ENCODE data around the gene LUM. TPM values are rescaled to one million over a fixed set of nuclear protein-coding genes. Genes with fewer than 3 reads are reported as not detected.

LUM gene
- total RNA-seq, 2 donors from 2014 or later = 0.31 TPM; not detected in 1

DNA sequence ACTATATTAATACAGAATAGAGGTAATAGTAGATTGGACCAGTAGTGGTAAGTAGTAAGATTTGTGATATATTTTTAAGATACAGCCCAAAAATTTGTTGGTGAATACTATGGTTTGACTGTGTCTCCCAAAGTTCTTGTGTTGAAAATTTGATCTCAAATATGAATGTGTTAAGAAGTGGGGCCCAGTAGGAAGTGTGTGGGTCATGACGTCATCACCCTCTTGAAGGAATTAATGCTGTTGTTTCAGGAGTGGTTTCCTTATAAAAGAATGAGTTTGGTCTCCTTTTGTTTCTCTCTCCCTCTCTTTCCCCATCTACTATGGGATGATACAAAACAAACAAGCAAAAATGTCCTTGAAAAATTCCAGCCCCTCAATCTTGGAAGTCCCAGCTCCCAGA, 16.3 kb downstream of the LUM start:
- WGBS, 2 experiments (ENCODE audit: insufficient coverage in 1 of 2, insufficient read length in 1 of 2) = 100% methylated on average over 1 of the region's 1 CpG; no CpG with 5 or more reads in 1 of the 2 experiments
- Mint-ChIP-seq H3K27ac (no peak overlapping the region), H3K27me3 (ENCODE audit: insufficient read depth) (no peaks in the 10 kb centered on the region), H3K36me3 (ENCODE audit: low read depth) (no peaks in the 10 kb centered on the region), H3K4me1 (no peaks in the 10 kb centered on the region), H3K4me3 (no peak overlapping the region), H3K9me3 (peaks cover 15% of the 10 kb centered on the region)
- no peak for DNase-seq
- H3K9me3 ChIP-seq (ENCODE audit: control insufficient read depth, low read length) = peaks cover 14% of the 10 kb centered on the region
- H3K4me1 ChIP-seq (ENCODE audit: control insufficient read depth, insufficient read depth, low read length) = no peaks in the 10 kb centered on the region
- H3K4me3 ChIP-seq (ENCODE audit: low read length) = no peak overlapping the region
- no peak overlapping the region for H3K9ac ChIP-seq (ENCODE audit: extremely low read depth, low read length, poor library complexity, severe bottlenecking)
- no peaks in the 10 kb centered on the region for H3K27me3 ChIP-seq (ENCODE audit: control insufficient read depth, insufficient read depth, low read length, poor library complexity, severe bottlenecking)
- no peak overlapping the region for H3K27ac ChIP-seq (ENCODE audit: low read depth, low read length)
- TF ChIP-seq, protein P1, sequence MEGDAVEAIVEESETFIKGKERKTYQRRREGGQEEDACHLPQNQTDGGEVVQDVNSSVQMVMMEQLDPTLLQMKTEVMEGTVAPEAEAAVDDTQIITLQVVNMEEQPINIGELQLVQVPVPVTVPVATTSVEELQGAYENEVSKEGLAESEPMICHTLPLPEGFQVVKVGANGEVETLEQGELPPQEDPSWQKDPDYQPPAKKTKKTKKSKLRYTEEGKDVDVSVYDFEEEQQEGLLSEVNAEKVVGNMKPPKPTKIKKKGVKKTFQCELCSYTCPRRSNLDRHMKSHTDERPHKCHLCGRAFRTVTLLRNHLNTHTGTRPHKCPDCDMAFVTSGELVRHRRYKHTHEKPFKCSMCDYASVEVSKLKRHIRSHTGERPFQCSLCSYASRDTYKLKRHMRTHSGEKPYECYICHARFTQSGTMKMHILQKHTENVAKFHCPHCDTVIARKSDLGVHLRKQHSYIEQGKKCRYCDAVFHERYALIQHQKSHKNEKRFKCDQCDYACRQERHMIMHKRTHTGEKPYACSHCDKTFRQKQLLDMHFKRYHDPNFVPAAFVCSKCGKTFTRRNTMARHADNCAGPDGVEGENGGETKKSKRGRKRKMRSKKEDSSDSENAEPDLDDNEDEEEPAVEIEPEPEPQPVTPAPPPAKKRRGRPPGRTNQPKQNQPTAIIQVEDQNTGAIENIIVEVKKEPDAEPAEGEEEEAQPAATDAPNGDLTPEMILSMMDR (conservative IDR thresholded peaks at IDR 0.05) = no peak
- no peaks in the 10 kb centered on the region for H3K36me3 ChIP-seq (ENCODE audit: control insufficient read depth, insufficient read depth, low read length)

DNA sequence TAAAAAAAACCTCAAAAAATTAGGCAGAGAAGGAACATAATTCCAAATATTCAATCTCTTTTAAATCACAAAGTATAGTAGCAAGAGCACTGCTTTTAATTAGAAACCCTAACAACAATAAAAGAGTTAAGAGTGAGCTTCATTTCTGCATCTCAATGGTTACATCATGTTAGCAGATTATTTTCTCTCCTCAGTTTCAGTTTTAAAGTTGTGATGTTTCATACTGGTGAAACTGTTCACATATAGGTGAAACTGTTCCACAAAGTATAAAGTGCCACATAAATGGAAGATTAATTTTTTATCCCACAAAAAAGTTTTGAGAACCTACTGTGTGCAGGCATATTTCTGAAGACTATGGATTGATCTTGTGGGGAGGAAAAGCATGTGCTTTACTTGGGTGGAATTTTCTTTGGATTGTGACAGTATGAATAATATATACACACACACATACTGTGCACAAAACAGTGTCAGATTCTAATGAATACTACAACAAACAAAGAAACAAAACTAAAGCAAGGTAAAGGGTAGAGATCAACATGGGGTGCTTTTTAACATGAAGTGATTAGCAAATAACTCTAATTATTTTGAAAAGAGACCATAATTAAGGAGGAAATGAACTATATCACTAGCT, 17.1 kb downstream of the LUM start:
- Mint-ChIP-seq H3K9me3 (peaks cover 23% of the 10 kb centered on the region), H3K36me3 (ENCODE audit: low read depth) (peaks cover 2% of the 10 kb centered on the region)
- H3K27ac ChIP-seq (ENCODE audit: low read depth, low read length) = no peak overlapping the region

DNA sequence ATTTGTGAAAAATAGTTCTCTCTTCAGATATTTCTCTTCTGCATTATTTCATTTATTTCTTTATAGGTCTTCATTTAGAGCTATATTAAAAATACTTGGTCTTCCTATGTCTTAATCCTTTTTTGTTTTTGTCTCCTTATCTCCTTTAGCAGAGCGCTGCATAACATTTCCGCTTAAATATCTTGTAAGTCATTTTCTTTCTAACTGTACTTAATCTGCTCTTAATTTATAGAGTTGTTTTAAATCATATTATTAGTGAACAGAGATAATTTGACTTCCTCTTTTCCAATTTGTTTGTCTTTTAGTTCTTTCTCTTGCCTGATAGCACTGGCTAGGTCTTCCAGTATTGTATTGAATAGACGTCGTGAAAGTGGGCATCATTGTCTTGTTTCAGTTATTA, 18.0 kb downstream of the LUM start:
- Histone ChIP-seq H3K27me3 (ENCODE audit: control insufficient read depth, insufficient read depth, low read length, poor library complexity, severe bottlenecking) (no peaks in the 10 kb centered on the region), H3K27ac (ENCODE audit: low read depth, low read length) (no peak overlapping the region), H3K36me3 (ENCODE audit: control insufficient read depth, insufficient read depth, low read length) (no peaks in the 10 kb centered on the region), H3K4me3 (ENCODE audit: low read length) (no peak overlapping the region), H3K9me3 (ENCODE audit: control insufficient read depth, low read length) (peaks cover 30% of the 10 kb centered on the region), H3K9ac (ENCODE audit: extremely low read depth, low read length, poor library complexity, severe bottlenecking) (no peak overlapping the region), H3K4me1 (ENCODE audit: control insufficient read depth, insufficient read depth, low read length) (no peaks in the 10 kb centered on the region)
- peaks cover 31% of the 10 kb centered on the region for H3K9me3 Mint-ChIP-seq
- 92 to 100% methylated on average over 2 to 4 of the region's 4 CpGs for WGBS, 2 experiments (ENCODE audit: insufficient coverage in 1 of 2, insufficient read length in 1 of 2)
- H3K4me3 Mint-ChIP-seq = no peak overlapping the region
- TF ChIP-seq, protein P1 (conservative IDR thresholded peaks at IDR 0.05) = no peak
- H3K4me1 Mint-ChIP-seq = no peaks in the 10 kb centered on the region
- H3K27ac Mint-ChIP-seq = no peak overlapping the region
- no peak for DNase-seq
- no peaks in the 10 kb centered on the region for H3K27me3 Mint-ChIP-seq (ENCODE audit: insufficient read depth)
- H3K36me3 Mint-ChIP-seq (ENCODE audit: low read depth) = peaks cover 2% of the 10 kb centered on the region

More for the DNA sequence above, 17.1 kb downstream of the LUM start:
- TF ChIP-seq, protein P1 (conservative IDR thresholded peaks at IDR 0.05) = no peak
- Histone ChIP-seq H3K4me1 (ENCODE audit: control insufficient read depth, insufficient read depth, low read length) (no peaks in the 10 kb centered on the region), H3K36me3 (ENCODE audit: control insufficient read depth, insufficient read depth, low read length) (no peaks in the 10 kb centered on the region), H3K9ac (ENCODE audit: extremely low read depth, low read length, poor library complexity, severe bottlenecking) (no peak overlapping the region), H3K27me3 (ENCODE audit: control insufficient read depth, insufficient read depth, low read length, poor library complexity, severe bottlenecking) (no peaks in the 10 kb centered on the region), H3K9me3 (ENCODE audit: control insufficient read depth, low read length) (peaks cover 22% of the 10 kb centered on the region), H3K4me3 (ENCODE audit: low read length) (no peak overlapping the region)
- DNase-seq = no peak
- Mint-ChIP-seq H3K4me3 (no peak overlapping the region), H3K4me1 (no peaks in the 10 kb centered on the region), H3K27me3 (ENCODE audit: insufficient read depth) (no peaks in the 10 kb centered on the region), H3K27ac (no peak overlapping the region)

Measured in endodermal cell (in vitro differentiated cells).